ENCODE results near the gene A2ML1.

GRCh38 chr12:8917751-8918150 lies 95.3 kb downstream of the A2ML1 start:
- TF ChIP-seq CHD1 (IDR thresholded peaks at IDR 0.05; ENCODE audit: low read depth, low read length) (no peak), MAFK (IDR thresholded peaks at IDR 0.05; ENCODE audit: low read depth, low read length) (0 out of 2 replicates have a peak, but pooled peaks have one; percentile 28)
